ENCODE results near the gene OR2V2.
"Not testable (repeated sequence)": the region's sequence is repeated elsewhere in the genome, so short reads cannot be mapped to it uniquely, and the experiment has no call there.

OR2V2 gene, protein sequence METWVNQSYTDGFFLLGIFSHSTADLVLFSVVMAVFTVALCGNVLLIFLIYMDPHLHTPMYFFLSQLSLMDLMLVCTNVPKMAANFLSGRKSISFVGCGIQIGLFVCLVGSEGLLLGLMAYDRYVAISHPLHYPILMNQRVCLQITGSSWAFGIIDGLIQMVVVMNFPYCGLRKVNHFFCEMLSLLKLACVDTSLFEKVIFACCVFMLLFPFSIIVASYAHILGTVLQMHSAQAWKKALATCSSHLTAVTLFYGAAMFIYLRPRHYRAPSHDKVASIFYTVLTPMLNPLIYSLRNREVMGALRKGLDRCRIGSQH

DNA sequence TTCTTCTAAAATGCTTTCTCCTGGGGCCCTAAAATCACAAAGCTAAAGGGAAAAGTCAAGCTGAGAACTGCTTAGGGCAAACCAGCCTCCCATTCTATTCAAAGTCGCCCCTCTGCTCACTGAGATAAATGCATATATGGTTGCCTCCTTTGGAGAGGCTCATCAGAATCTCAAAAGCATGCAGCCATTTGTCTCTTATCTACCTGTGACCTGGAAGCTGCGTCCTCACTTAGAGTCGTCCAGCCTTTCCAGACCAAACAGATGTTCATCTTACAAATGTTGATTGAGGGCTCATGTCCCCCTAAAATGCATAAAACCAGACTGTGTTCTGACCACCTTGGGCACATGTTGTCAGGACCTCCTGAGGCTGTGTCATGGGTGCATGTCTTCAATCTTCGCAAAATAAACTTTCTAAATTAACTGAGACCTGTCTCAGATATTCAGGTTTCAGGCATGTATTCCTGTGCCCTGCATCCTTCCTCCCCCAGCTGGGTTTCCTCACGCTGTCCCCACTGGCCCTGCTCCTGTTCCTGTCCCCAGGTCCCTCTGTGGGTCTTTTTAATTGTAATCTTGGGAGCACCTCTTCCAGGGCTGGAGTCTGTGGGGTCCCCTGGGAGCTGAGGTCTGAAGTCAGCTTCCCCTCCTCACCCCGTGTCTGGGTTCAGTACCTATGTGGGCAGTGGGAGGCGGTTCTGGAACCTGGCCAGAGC is at the start of gene OR2V2:
Gene OR2V2, plus strand, starts transcription at position 660 of the 710 bp plus-strand sequence. CDS start 7,357 bp downstream, outside the sequence.
- not testable (repeated sequence) for DNase-seq (ENCODE audit: low read depth in 1 of 2, low spot score in 1 of 2)

DNA sequence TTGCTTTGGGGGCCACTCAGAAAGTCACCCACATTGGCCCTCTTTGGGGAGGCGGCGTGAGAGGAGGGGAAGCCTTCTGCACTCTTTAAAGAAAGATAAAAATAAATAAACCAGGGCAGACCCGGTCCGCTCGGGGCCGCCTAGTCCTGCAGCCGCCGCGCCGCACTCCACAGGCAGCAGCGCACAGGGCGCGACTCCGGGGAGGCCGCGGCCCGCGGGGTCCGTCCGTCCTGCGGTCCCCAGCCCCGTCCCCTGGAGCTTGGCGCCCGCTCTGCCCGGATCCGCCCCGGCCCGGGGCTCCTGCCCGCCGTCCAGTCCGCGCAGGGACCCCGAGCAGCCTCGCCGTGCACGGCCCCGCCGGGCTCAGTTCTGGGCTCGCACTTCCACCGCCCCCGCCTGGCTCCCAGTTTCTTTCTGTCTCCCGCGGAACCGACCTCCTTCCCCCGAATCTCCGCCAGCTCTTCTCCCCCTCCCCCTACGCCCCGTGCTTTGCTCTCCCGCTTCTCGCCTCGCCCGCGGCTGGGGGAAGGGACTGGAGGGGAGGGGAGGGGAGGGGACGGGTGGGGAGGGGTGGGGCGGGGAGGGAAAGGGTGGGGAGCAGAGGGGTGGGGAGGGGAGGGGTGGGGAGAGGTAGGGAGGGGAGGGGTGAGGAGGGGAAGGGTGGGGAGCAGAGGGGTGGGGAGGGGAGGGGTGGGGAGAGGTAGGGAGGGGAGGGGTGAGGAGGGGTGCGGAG is 49.5 kb upstream of the OR2V2 start:
- not testable (repeated sequence) for DNase-seq (ENCODE audit: low read depth in 1 of 2, low spot score in 1 of 2)

- no peak for DNase-seq (ENCODE audit: low read depth in 1 of 2, low spot score in 1 of 2)
Observed at GRCh38 chr5:181098762-181099601, 48.4 kb upstream of the OR2V2 start.

GRCh38 chr5:181099602-181100086 is 47.7 kb upstream of the OR2V2 start:
- no peak for DNase-seq (ENCODE audit: low read depth in 1 of 2, low spot score in 1 of 2)

DNA sequence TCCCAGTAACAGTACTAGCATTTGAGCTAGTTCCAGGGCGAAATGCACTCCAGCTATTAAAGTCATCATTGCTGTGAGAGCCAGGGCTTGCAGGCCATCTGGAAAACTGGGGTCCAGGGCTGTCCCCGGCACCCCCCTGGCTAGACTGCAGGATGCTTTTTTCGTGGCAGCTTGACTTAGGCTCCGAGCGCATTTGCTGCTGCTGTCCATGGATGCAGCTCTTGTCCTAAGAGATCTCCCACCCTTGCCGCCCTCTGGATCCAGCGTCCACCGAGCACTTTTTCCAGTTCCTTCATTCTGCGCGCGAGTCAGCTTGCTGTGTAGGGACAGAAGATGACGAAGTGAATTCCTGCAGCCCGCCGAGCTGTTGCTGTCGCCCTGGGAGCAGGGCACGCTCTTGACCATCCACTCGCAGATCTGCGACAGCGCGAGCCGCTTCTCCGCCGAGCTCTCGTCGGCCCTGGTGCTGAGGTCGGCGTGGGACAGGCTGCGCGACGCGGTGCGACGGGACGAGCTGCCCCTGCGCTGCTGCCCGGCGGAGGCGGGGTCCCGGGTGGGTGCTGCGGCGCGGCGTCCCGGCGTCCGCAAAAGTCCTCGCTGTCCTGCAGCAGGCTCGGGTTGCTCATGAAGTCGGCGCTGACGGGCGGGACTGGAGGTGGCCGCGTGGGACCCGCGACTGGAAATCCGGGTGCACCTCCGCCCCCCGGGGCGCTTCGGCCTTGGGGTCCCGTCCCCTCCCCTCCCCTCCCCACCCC is 47.1 kb upstream of the OR2V2 start:
- no peak for DNase-seq (ENCODE audit: low read depth in 1 of 2, low spot score in 1 of 2)

GRCh38 chr5:181101030-181101641 is 46.2 kb upstream of the OR2V2 start:
- DNase-seq (ENCODE audit: low read depth in 1 of 2, low spot score in 1 of 2) = not testable (repeated sequence)

DNA sequence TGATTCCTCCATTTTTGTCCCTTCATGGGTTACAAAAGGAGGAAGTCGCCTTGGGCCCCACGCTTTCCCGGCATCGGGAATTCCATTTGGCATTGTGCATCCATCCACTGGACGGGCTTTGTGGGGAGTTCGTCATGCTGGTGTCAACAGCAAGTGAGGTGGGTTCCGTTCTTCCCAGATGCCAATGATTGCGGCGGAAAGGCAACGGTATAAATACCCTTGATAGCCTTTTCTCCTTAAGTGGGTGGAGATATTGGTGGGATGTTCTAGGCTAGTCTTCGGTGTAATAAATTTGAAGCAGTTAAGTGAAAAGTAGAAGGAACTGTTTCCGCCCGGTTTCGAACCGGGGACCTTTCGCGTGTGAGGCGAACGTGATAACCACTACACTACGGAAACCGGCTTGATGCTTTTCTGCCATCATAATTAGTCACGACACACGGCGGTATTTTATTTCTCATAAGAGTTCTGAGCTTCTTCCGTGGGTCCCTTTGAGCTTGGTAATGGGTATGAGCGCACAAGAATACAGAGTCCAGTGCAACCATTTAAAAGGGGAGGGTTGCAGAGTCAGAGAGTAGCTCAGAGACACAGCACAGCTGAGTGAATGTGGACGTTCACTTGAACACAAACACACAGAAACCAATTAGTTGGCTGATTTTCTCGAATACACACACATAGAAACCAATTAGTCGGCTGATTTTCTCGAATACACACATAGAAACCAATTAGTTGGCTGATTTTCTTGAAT is 45.3 kb upstream of the OR2V2 start:
- DNase-seq (ENCODE audit: low read depth in 1 of 2, low spot score in 1 of 2) = not testable (repeated sequence)

GRCh38 chr5:181104259-181104568 is 43.2 kb upstream of the OR2V2 start:
- not testable (repeated sequence) for DNase-seq (ENCODE audit: low read depth in 1 of 2, low spot score in 1 of 2)

DNA sequence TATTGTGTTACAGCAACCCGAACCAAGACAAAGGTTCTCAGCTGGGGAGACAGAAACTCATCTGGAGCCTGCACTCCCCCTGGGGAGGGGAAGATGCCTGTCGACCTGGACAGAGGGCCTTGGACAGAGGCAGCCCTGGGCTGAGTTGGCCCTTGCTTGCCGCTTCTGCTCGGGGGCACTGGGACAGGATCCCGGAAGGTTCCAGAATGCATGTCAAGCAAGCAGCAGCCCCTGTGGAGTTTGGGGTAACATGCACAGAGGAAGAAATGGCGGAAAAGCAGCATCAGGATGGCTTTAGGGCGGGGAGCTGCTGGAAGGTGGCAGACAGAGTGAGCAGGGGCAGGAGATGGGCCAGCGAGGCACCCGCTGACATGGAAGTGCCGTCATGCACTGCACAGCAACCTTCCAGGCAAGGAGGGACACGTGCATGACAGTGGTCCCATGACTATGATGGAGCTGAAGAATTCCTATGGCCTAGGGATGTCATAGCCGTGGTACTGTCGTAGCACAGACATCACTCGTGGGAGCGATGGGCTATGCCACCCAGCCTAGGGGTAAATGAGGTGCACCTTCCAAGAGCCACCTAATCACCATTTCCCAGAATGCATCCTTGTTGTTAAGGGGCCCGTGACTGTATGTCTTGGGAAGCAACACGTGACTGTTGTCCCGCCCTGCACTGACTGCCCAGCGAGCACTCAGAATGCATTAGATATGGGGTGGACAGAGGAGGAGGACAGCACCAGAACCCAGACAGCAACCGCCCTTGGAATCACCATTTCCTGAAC is 42.6 kb upstream of the OR2V2 start:
- not testable (repeated sequence) for DNase-seq (ENCODE audit: low read depth in 1 of 2, low spot score in 1 of 2)

- no peak for DNase-seq (ENCODE audit: low read depth in 1 of 2, low spot score in 1 of 2)
Observed at GRCh38 chr5:181105391-181106025, 41.9 kb upstream of the OR2V2 start.

- no peak for DNase-seq (ENCODE audit: low read depth in 1 of 2, low spot score in 1 of 2)
Observed at GRCh38 chr5:181107699-181108098, 39.7 kb upstream of the OR2V2 start.

DNA sequence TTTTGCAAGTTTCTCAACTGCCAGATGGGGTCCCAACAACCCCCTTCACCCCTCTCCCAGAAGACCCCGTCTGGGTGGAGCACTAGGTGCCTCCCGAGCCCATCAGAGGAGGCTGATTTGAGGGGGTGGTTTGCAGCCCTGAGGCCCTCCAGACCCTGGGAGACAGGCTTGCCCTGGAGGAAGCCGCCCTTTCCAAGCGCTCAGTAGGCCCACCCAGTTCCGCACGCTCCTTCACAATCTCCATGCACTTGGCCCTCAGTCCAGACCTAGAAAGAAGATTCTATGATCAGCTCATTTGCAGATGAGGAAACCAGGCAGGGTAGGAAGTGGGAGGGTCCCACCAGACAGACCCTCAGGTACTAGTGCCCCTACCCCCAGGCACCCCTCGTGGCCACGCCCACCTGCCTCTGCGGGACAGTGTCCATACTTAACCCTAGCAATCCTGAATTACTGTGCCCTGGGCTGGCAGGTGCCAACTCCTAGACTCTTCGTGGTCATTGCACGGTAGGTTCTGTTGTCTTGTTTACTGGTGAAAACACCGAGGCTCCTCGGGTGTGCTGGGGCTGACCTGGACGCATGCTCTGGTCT is 38.7 kb upstream of the OR2V2 start:
- DNase-seq (ENCODE audit: low read depth in 1 of 2, low spot score in 1 of 2) = no peak

GRCh38 chr5:181109489-181110013 is 37.8 kb upstream of the OR2V2 start:
- no peak for DNase-seq (ENCODE audit: low read depth in 1 of 2, low spot score in 1 of 2)

DNA sequence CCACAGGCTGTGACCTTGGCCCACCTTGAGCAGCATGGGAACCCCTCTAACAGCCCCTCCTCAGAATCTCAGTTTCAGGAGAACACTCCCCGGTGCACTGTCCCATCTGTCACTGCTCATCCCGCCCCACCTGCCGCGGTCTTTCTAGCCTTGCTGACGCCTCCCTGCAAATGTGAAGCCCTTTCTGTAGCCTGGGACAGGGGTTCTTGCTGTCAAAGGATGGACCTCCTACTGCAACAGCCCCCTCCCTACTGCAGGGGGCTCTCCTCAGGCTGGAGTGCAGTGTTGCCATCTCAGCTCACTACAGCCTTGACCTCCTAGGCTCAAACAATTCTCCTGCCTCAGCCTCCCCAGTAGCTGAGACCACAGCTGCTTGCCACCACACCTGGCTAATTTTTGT is 36.4 kb upstream of the OR2V2 start:
- no peak for DNase-seq (ENCODE audit: low read depth in 1 of 2, low spot score in 1 of 2)

DNA sequence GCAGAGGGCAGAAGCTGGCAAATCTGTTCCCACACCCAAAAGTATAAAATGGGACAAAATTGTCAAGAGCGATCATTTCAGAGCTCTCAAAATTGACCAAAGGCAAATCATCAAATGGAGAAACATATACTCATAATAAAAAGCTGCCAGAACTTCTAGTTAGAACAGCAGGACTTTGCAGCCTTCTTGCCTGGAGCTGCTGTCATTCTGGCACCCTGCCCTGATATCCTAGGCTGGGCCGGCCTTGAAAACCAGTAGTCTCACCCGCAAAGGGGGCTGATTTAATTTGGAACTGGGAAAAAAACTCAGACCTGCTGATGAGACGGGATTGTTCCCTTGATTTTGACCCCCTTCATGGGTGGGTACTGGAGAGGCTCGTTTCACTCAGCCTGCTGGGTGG is 34.9 kb upstream of the OR2V2 start:
- DNase-seq (ENCODE audit: low read depth in 1 of 2, low spot score in 1 of 2) = no peak

- DNase-seq (ENCODE audit: low read depth in 1 of 2, low spot score in 1 of 2) = not testable (repeated sequence)
Observed at GRCh38 chr5:181113572-181113971, 33.8 kb upstream of the OR2V2 start.

- DNase-seq (ENCODE audit: low read depth in 1 of 2, low spot score in 1 of 2) = no peak
Observed at GRCh38 chr5:181114284-181114843, 33.0 kb upstream of the OR2V2 start.
